HepG2 (cell line): Measurements from ENCODE around the gene RDH12. TPM values are rescaled to one million over a fixed set of nuclear protein-coding genes. Genes with fewer than 3 reads are reported as not detected.

Source experiments
- E2F5 ChIP-seq: sonication (generic); formaldehyde crosslinking; conservative IDR thresholded peaks from 2 replicates; pipeline ENCODE4 v1.4.0; 2020; ENCODE audit warnings: missing genetic modification reagents
- NFATC3 ChIP-seq: sonication (generic); formaldehyde crosslinking; IDR thresholded peaks from 2 replicates; pipeline ENCODE4 v1.5.1; 2020; ENCODE audit warnings: mild to moderate bottlenecking, missing genetic modification reagents
- NFKB2 ChIP-seq: sonication (generic); formaldehyde crosslinking; IDR thresholded peaks from 2 replicates; pipeline ENCODE4 v1.4.0; 2020; ENCODE audit warnings: missing genetic modification reagents, borderline replicate concordance
- NR2C2 ChIP-seq: sonication (generic); formaldehyde crosslinking; IDR thresholded peaks from 2 replicates; pipeline ENCODE4 v1.4.0; 2020; ENCODE audit warnings: missing genetic modification reagents, mild to moderate bottlenecking, moderate library complexity, borderline replicate concordance
- PLRG1 ChIP-seq: fragments of 450-650 bp; conservative IDR thresholded peaks from 2 replicates; pipeline ENCODE4 v1.6.1; 2016
- SATB2 ChIP-seq: sonication (generic); formaldehyde crosslinking; IDR thresholded peaks from 2 replicates; pipeline ENCODE4 v1.5.0; 2020; ENCODE audit warnings: missing genetic modification reagents
- ZFP82 ChIP-seq: sonication (generic); formaldehyde crosslinking; IDR thresholded peaks from 2 replicates; pipeline ENCODE4 v1.5.1; 2020; ENCODE audit warnings: mild to moderate bottlenecking, missing genetic modification reagents, borderline replicate concordance
- ZNF207 ChIP-seq: fragments of 450-650 bp; IDR thresholded peaks from 2 replicates; pipeline ENCODE4 v1.6.1; 2016; ENCODE audit warnings: antibody characterized with exemption, borderline replicate concordance
- ZNF276 ChIP-seq: sonication (generic); formaldehyde crosslinking; IDR thresholded peaks from 2 replicates; pipeline ENCODE4 v1.4.0; 2020; ENCODE audit warnings: mild to moderate bottlenecking, low read depth, missing genetic modification reagents
- ZNF567 ChIP-seq: sonication (generic); formaldehyde crosslinking; IDR thresholded peaks from 2 replicates; pipeline ENCODE4 v1.8.1; 2023; ENCODE audit warnings: mild to moderate bottlenecking, missing genetic modification reagents, borderline replicate concordance
- ZNF850 ChIP-seq: sonication (generic); formaldehyde crosslinking; conservative IDR thresholded peaks from 2 replicates; pipeline ENCODE4 v1.9.0; 2021; ENCODE audit warnings: mild to moderate bottlenecking, missing genetic modification reagents
- polyA plus RNA-seq, 8 experiments: library from polyadenylated mRNA; depleted of rRNA in 3 of 8; stranded (reverse) in 7 of 8; unstranded in 1 of 8; fragments of >200 nt; fragmentation: Illumina TruSeq in 4 of 8; extraction: Trizol in 4 of 8; gene quantifications; 2 replicates each; pipeline versions ENCODE4 v1.2.1 to v1.2.3, GENCODE V29; 2011 to 2016; ENCODE audit warnings: low read depth in 4 of 8, missing spikeins in 1 of 8, mixed read lengths in 1 of 8; ENCODE audit not compliant: insufficient read depth in 1 of 8
- total RNA-seq, 5 experiments: library from RNA; depleted of rRNA; stranded (reverse); fragments of >200 nt; fragmentation: Illumina TruSeq; extraction: Trizol; gene quantifications; 2 replicates each; pipeline ENCODE4 v1.2.3, GENCODE V29; 2016; ENCODE audit warnings: low read depth in 1 of 5
- TF ChIP-seq, protein P1 (sequence below): sonication (generic); formaldehyde crosslinking; IDR thresholded peaks from 2 replicates; pipeline ENCODE4 v1.4.0; 2020; ENCODE audit warnings: mild to moderate bottlenecking, missing genetic modification reagents

The RDH12 gene
- total and polyA plus RNA-seq, 2 of the 13 experiments (the other 11 are each of a cell fraction or from before 2014, with no cell fraction given): 1.6 to 2.1 TPM

- TF ChIP-seq, protein P1, sequence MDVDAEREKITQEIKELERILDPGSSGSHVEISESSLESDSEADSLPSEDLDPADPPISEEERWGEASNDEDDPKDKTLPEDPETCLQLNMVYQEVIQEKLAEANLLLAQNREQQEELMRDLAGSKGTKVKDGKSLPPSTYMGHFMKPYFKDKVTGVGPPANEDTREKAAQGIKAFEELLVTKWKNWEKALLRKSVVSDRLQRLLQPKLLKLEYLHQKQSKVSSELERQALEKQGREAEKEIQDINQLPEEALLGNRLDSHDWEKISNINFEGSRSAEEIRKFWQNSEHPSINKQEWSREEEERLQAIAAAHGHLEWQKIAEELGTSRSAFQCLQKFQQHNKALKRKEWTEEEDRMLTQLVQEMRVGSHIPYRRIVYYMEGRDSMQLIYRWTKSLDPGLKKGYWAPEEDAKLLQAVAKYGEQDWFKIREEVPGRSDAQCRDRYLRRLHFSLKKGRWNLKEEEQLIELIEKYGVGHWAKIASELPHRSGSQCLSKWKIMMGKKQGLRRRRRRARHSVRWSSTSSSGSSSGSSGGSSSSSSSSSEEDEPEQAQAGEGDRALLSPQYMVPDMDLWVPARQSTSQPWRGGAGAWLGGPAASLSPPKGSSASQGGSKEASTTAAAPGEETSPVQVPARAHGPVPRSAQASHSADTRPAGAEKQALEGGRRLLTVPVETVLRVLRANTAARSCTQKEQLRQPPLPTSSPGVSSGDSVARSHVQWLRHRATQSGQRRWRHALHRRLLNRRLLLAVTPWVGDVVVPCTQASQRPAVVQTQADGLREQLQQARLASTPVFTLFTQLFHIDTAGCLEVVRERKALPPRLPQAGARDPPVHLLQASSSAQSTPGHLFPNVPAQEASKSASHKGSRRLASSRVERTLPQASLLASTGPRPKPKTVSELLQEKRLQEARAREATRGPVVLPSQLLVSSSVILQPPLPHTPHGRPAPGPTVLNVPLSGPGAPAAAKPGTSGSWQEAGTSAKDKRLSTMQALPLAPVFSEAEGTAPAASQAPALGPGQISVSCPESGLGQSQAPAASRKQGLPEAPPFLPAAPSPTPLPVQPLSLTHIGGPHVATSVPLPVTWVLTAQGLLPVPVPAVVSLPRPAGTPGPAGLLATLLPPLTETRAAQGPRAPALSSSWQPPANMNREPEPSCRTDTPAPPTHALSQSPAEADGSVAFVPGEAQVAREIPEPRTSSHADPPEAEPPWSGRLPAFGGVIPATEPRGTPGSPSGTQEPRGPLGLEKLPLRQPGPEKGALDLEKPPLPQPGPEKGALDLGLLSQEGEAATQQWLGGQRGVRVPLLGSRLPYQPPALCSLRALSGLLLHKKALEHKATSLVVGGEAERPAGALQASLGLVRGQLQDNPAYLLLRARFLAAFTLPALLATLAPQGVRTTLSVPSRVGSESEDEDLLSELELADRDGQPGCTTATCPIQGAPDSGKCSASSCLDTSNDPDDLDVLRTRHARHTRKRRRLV: no peak
- TF ChIP-seq E2F5 (no peak), ZNF207 (no peak), NFKB2 (CRISPR knock-in tag) (peak; percentile 86; the same call in 1 of the 2 replicates), ZNF850 (peak; percentile 60; the same call in 1 of the 2 replicates), SATB2 (CRISPR knock-in tag) (0 out of 2 replicates have a peak, but pooled peaks have one; percentile 21), ZFP82 (CRISPR knock-in tag) (peak; percentile 89; the same call in 1 of the 2 replicates), ZNF276 (CRISPR knock-in tag) (no peak), PLRG1 (no peak), ZNF567 (no peak; the same call in 1 of the 2 replicates), NFATC3 (CRISPR knock-in tag) (0 out of 2 replicates have a peak, but pooled peaks have one; percentile 80), NR2C2 (peak; percentile 74)
These were observed 27.0 kb upstream of the RDH12 start, which contains the start of gene VTI1B (continued) for GRCh38 chr14:67674480-67675218.
